Endothelial cell of umbilical vein (primary cell): ENCODE data around the gene SLC1A1. TPM values are rescaled to one million over a fixed set of nuclear protein-coding genes. Genes with fewer than 3 reads are reported as not detected.

Experiments
- BruUV-seq: library from RNA; stranded (reverse); fragments of 400-500 nt; replicated peaks from 2 replicates; lab custom pipeline; 2021; lab: Mats Ljungman, UMichigan
- CTCF ChIA-PET: fragments of 300-600, 350-600 bp; sonication (Branson Sonifier 250); formaldehyde crosslinking; loops from one replicate; lab custom pipeline; 2021; ENCODE audit warnings: antibody characterized with exemption, inconsistent platforms; lab: Charles Lee
- POLR2A ChIA-PET: fragments of 300-600, 350-600 bp; sonication (Branson Sonifier 250); formaldehyde crosslinking; loops from one replicate; lab custom pipeline; 2021; ENCODE audit warnings: antibody characterized with exemption, inconsistent platforms; lab: Charles Lee
- DNase-seq: peaks from one replicate; pipeline ENCODE4 v3.0.0-alpha.2; 2011; ENCODE audit warnings: low read depth, low spot score
- FAIRE-seq: peaks from 2 replicates; lab custom pipeline; 2011; peaks lifted over from hg19 to GRCh38; lab: Jason Lieb, UNC
- H2AFZ ChIP-seq: 2 replicates; pipeline ENCODE4 v1.6.0; 2012; ENCODE audit warnings: low read depth, low read length, control low read depth, inconsistent platforms
- H3K27ac ChIP-seq: 2 replicates; pipeline ENCODE4 v1.5.1; 2011; ENCODE audit warnings: low read depth, mild to moderate bottlenecking, control low read depth, low read length, moderate library complexity; ENCODE audit not compliant: insufficient read depth
- H3K27me3 ChIP-seq, 2 experiments: 2 replicates each; pipeline versions ENCODE4 v1.6.0 to v1.6.1; 2011; ENCODE audit warnings: low read length in 2 of 2, mixed read lengths in 1 of 2; ENCODE audit not compliant: control insufficient read depth in 2 of 2, insufficient read depth in 2 of 2
- H3K36me3 ChIP-seq, 2 experiments: 2 replicates in 1 of 2; 3 replicates in 1 of 2; pipeline ENCODE4 v1.5.1; 2011; ENCODE audit warnings: low read length in 2 of 2, mild to moderate bottlenecking in 1 of 2, moderate library complexity in 1 of 2; ENCODE audit not compliant: control insufficient read depth in 2 of 2, insufficient read depth in 2 of 2; ENCODE audit errors: extremely low read depth in 1 of 2
- H3K4me1 ChIP-seq: 3 replicates; pipeline ENCODE4 v1.5.1; 2011; ENCODE audit warnings: mild to moderate bottlenecking, low read length; ENCODE audit not compliant: control insufficient read depth, insufficient read depth; ENCODE audit errors: extremely low read depth
- H3K4me2 ChIP-seq: 2 replicates; pipeline ENCODE4 v1.6.1; 2011; ENCODE audit warnings: low read length, control low read depth, mixed read lengths; ENCODE audit not compliant: insufficient read depth
- H3K4me3 ChIP-seq, 3 experiments: fragments of 200-600 bp in 1 of 3; sonication (generic), shearing (Covaris generic) in 1 of 3; replicated peaks in 1 of 3; 2 replicates each; pipeline ENCODE4 v1.5.1; 2011 to 2016; ENCODE audit warnings: control low read depth in 3 of 3, low read length in 3 of 3, mild to moderate bottlenecking in 2 of 3, inconsistent platforms in 1 of 3, low read depth in 1 of 3, moderate library complexity in 1 of 3; ENCODE audit not compliant: insufficient read depth in 1 of 3
- H3K79me2 ChIP-seq: 2 replicates; pipeline ENCODE4 v1.6.0; 2012; ENCODE audit warnings: low read length, inconsistent platforms; ENCODE audit not compliant: control insufficient read depth, insufficient read depth
- H3K9ac ChIP-seq: replicated peaks from 2 replicates; pipeline ENCODE3; 2011; ENCODE audit warnings: low read length, control low read depth; ENCODE audit not compliant: insufficient read depth; ENCODE audit errors: extremely low read depth
- H3K9me1 ChIP-seq: replicated peaks from 3 replicates; pipeline ENCODE4 v1.6.0; 2011; ENCODE audit warnings: mild to moderate bottlenecking, low read length; ENCODE audit not compliant: control insufficient read depth, insufficient read depth; ENCODE audit errors: extremely low read depth
- H3K9me3 ChIP-seq: replicated peaks from 2 replicates; pipeline ENCODE4 v1.5.1; 2012; ENCODE audit warnings: low read length, inconsistent platforms; ENCODE audit not compliant: control insufficient read depth, insufficient read depth
- H4K20me1 ChIP-seq: replicated peaks from 2 replicates; pipeline ENCODE3; 2011; ENCODE audit warnings: mild to moderate bottlenecking, low read length; ENCODE audit not compliant: control insufficient read depth, insufficient read depth; ENCODE audit errors: extremely low read depth
- CTCF ChIP-seq, 2 donors: IDR thresholded peaks; 1 replicate in 1 of 2; 2 replicates in 1 of 2; pipeline ENCODE4 v1.5.1; 2011; ENCODE audit warnings: low read length in 2 of 2, mild to moderate bottlenecking in 2 of 2, moderate library complexity in 2 of 2, control low read depth in 1 of 2, inconsistent platforms in 1 of 2, low read depth in 1 of 2; ENCODE audit not compliant: insufficient read depth in 1 of 2; ENCODE audit errors: extremely low read depth in 1 of 2
- EZH2 ChIP-seq: IDR thresholded peaks from 2 replicates; pipeline ENCODE4 v1.6.1; 2012; ENCODE audit warnings: borderline replicate concordance, low read depth, mild to moderate bottlenecking, moderate library complexity, low read length, inconsistent platforms; ENCODE audit not compliant: severe bottlenecking
- GATA2 ChIP-seq: IDR thresholded peaks from 2 replicates; pipeline ENCODE4 v1.7.0; 2011; ENCODE audit warnings: low read depth, mild to moderate bottlenecking, moderate library complexity, mixed read lengths, low read length; ENCODE audit not compliant: insufficient read length, insufficient read depth
- MAX ChIP-seq: IDR thresholded peaks from 2 replicates; pipeline ENCODE4 v1.6.1; 2011; ENCODE audit not compliant: insufficient read depth, insufficient read length
- POLR2A ChIP-seq: IDR thresholded peaks from 2 replicates; pipeline ENCODE4 v1.6.1; 2012; ENCODE audit warnings: low read depth, mild to moderate bottlenecking, control low read depth, low read length
- dilution Hi-C: fragments of 300-500 bp; cut with MboI; formaldehyde crosslinking; loops from one replicate; pipeline ENCODE4 v1.15.0; 2019; ENCODE audit warnings: low sequenced_read_pairs; ENCODE audit not compliant: extremely low pct_ligation_motif_present
- intact Hi-C: fragments of 100-400 bp; cut with micrococcal nuclease; formaldehyde crosslinking; loops from one replicate; pipeline ENCODE4 v1.10.0; 2022
- polyA plus RNA-seq, 4 experiments: library from polyadenylated mRNA; depleted of rRNA in 3 of 4; stranded (reverse) in 3 of 4; unstranded in 1 of 4; fragments of >200 nt; gene quantifications; 2 replicates each; pipeline versions ENCODE4 v1.2.1 to v1.2.3, GENCODE V29; 2011 to 2012; ENCODE audit warnings: missing spikeins in 1 of 4
- total RNA-seq: library from RNA; stranded (reverse); gene quantifications from 2 replicates; pipeline ENCODE4 v1.2.3, GENCODE V29; 2021

The SLC1A1 gene
- total and polyA plus RNA-seq, 2 donors (not counting 3 experiments of a cell fraction or from before 2014, with no cell fraction given) = 5.8 to 8.3 TPM

DNA sequence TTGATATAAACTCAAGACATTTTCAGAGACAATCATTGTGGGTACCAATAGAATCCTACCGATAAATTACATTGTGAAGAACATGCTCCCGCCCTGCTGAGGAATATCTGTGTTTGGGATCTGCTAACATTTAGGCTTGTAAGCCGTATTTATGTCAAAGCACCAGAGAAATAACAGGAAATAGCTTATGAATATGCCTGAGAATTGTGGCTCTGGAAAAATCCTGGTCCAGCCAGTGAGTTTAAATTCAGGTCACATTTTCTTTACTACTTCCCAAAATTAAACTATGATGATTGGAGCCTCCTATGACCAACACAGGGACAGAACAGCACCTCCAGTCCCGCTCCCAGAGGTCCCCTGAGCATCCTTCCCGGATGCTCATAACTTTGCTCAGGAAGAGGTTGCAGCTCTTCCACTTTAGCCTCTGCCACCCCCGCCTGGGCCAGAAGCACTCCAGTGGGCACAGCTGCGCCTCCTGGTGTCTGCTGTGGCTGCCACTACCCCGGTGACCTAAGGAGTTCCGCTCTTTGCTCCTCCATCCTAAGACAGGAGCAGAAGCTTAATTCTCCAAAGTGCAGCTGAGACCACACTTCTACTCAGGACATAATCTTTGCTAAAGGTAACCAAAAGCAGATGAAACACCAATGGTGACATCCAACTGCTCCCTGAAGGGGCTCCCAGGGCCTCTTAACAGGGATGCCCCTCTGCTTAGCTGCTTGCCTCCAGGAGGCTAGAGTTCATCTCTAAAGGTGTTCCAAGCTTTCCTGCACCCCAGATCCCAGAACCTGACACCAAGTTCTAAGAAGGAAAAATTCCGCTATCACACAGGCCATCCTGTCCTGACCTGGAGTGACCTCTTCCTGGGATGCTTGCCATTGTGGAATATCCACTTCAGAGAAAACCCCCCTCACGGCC lies 58.8 kb downstream of the SLC1A1 start:
- TF ChIP-seq GATA2 = peak; percentile 24
- no peak for TF ChIP-seq EZH2
- peak; percentile 44 to 53 for TF ChIP-seq CTCF (IDR thresholded peaks at IDR 0.05; ENCODE audit: extremely low read depth in 1 of 2, insufficient read depth in 1 of 2, low read depth in 1 of 2, low read length in 2 of 2)
- no peak for TF ChIP-seq MAX
- TF ChIP-seq POLR2A = no peak
- dilution Hi-C loops = no loop called here
- FAIRE-seq (no peak), DNase-seq (peak; percentile 85)
- Histone ChIP-seq H3K9me1 (no peaks in the 10 kb centered on the region), H3K9me3 (no peaks in the 10 kb centered on the region), H4K20me1 (no peaks in the 10 kb centered on the region), H3K4me3 (no peak overlapping the region), H3K79me2 (no peaks in the 10 kb centered on the region), H3K4me1 (peaks cover 41% of the 10 kb centered on the region), H2AFZ (no peak overlapping the region), H3K27ac (no peak overlapping the region), H3K4me2 (no peak overlapping the region), H3K36me3 (no peaks in the 10 kb centered on the region), H3K27me3 (no peaks in the 10 kb centered on the region), H3K9ac (no peak overlapping the region)
- ChIA-PET CTCF (interaction anchor here (0.8 to 3.8 kb wide), 16 partner anchors 8 to 168 kb away, joined by 3 to 20 read pairs (median 4); partner anchors contain the start of gene SLC1A1), POLR2A (no interaction called here)
- intact Hi-C loops = loop anchor here (1.0 kb wide), 1 partner anchor 167 kb away; no protein-coding TSS in a partner anchor
- no TSS peak for BruUV-seq
